ENCODE measurements around the gene CACNA1G. TPM values are rescaled to one million over a fixed set of nuclear protein-coding genes. Genes with fewer than 3 reads are reported as not detected.

The CACNA1G gene
- polyA plus RNA-seq, 1 donor from 2014 or later, result 10.9 TPM

DNA sequence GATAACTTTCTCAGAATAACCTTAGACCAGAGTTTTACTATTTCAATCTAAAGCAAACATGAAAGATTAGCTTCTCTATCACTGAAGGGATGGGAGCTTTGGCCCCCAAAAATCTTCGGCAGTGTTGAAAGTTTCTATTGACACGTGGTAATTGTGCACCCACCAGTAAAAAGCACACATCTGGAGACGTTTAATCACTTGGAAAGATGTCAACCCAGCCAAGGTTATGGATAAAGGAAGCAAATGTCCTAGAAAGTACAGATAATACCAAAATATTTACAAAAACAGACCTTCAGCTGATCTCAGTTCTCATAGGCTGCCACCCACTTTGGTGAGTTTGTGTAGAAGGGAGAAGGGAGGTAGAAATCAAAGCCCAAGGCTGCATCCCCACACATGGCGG is 47.0 kb upstream of the CACNA1G start:
- TF ChIP-seq, protein P1, sequence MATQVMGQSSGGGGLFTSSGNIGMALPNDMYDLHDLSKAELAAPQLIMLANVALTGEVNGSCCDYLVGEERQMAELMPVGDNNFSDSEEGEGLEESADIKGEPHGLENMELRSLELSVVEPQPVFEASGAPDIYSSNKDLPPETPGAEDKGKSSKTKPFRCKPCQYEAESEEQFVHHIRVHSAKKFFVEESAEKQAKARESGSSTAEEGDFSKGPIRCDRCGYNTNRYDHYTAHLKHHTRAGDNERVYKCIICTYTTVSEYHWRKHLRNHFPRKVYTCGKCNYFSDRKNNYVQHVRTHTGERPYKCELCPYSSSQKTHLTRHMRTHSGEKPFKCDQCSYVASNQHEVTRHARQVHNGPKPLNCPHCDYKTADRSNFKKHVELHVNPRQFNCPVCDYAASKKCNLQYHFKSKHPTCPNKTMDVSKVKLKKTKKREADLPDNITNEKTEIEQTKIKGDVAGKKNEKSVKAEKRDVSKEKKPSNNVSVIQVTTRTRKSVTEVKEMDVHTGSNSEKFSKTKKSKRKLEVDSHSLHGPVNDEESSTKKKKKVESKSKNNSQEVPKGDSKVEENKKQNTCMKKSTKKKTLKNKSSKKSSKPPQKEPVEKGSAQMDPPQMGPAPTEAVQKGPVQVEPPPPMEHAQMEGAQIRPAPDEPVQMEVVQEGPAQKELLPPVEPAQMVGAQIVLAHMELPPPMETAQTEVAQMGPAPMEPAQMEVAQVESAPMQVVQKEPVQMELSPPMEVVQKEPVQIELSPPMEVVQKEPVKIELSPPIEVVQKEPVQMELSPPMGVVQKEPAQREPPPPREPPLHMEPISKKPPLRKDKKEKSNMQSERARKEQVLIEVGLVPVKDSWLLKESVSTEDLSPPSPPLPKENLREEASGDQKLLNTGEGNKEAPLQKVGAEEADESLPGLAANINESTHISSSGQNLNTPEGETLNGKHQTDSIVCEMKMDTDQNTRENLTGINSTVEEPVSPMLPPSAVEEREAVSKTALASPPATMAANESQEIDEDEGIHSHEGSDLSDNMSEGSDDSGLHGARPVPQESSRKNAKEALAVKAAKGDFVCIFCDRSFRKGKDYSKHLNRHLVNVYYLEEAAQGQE (IDR thresholded peaks at IDR 0.05; ENCODE audit: borderline replicate concordance), result no peak
- no peak for TF ChIP-seq POLR2AphosphoS5 (IDR thresholded peaks at IDR 0.05)
- TF ChIP-seq TAF1 (IDR thresholded peaks at IDR 0.05; ENCODE audit: low read depth), result no peak
- no peak for TF ChIP-seq RAD21 (conservative IDR thresholded peaks at IDR 0.05)
- TF ChIP-seq SMC3 (conservative IDR thresholded peaks at IDR 0.05; ENCODE audit: poor library complexity), result no peak
- no peak for TF ChIP-seq EP300 (conservative IDR thresholded peaks at IDR 0.05; ENCODE audit: poor library complexity, severe bottlenecking)
- no peak for TF ChIP-seq MXI1 (conservative IDR thresholded peaks at IDR 0.05; ENCODE audit: poor library complexity, severe bottlenecking)
- TF ChIP-seq EZH2 (IDR thresholded peaks at IDR 0.05; ENCODE audit: borderline replicate concordance, insufficient read depth, low read length, poor library complexity, severe bottlenecking), result no peak
- TF ChIP-seq, protein P2, sequence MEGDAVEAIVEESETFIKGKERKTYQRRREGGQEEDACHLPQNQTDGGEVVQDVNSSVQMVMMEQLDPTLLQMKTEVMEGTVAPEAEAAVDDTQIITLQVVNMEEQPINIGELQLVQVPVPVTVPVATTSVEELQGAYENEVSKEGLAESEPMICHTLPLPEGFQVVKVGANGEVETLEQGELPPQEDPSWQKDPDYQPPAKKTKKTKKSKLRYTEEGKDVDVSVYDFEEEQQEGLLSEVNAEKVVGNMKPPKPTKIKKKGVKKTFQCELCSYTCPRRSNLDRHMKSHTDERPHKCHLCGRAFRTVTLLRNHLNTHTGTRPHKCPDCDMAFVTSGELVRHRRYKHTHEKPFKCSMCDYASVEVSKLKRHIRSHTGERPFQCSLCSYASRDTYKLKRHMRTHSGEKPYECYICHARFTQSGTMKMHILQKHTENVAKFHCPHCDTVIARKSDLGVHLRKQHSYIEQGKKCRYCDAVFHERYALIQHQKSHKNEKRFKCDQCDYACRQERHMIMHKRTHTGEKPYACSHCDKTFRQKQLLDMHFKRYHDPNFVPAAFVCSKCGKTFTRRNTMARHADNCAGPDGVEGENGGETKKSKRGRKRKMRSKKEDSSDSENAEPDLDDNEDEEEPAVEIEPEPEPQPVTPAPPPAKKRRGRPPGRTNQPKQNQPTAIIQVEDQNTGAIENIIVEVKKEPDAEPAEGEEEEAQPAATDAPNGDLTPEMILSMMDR (IDR thresholded peaks at IDR 0.05; ENCODE audit: poor library complexity, severe bottlenecking), result no peak
- Histone ChIP-seq H3K9ac (ENCODE audit: low read length) (no peak overlapping the region), H4K20me1 (ENCODE audit: insufficient read depth) (no peaks in the 10 kb centered on the region)

DNA sequence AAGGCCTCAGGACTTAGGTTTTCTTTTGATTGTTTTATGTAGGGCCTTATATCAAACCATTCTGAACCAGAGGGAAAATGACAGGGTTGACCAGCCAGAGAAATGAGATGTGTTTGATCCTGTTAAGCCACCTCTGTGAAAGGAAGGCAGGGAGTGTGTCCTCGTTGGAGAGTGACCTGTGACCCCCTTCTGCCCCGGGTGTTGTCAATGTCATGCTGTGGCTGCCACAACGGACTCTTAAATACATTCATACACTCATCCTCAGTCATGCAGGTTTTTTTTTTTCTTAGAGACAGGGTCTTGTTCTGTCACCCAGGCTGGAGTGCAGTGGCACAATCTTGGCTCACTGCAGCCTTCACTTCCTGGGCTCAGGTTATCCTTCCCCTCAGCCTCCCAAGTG is 46.1 kb upstream of the CACNA1G start:
- no peak overlapping the region for H2AFZ ChIP-seq (ENCODE audit: low read depth, low read length)
- H3K9ac ChIP-seq (ENCODE audit: low read length), result no peak overlapping the region
- no peaks in the 10 kb centered on the region for H3K9me3 ChIP-seq (ENCODE audit: low read length)
- no peaks in the 10 kb centered on the region for H3K36me3 ChIP-seq (ENCODE audit: insufficient read depth, low read length)
- no peaks in the 10 kb centered on the region for H4K20me1 ChIP-seq (ENCODE audit: insufficient read depth)
- H3K4me2 ChIP-seq (ENCODE audit: low read length), result no peak overlapping the region
- no peaks in the 10 kb centered on the region for H3K27me3 ChIP-seq (ENCODE audit: insufficient read depth, low read depth, low read length)
- no peak for TF ChIP-seq MXI1 (conservative IDR thresholded peaks at IDR 0.05; ENCODE audit: poor library complexity, severe bottlenecking)
- TF ChIP-seq SMC3 (conservative IDR thresholded peaks at IDR 0.05; ENCODE audit: poor library complexity), result no peak
- TF ChIP-seq POLR2AphosphoS5 (IDR thresholded peaks at IDR 0.05), result no peak
- TF ChIP-seq RAD21 (conservative IDR thresholded peaks at IDR 0.05), result no peak
- TF ChIP-seq EZH2 (IDR thresholded peaks at IDR 0.05; ENCODE audit: borderline replicate concordance, insufficient read depth, low read length, poor library complexity, severe bottlenecking), result no peak
- TF ChIP-seq, protein P1 (IDR thresholded peaks at IDR 0.05; ENCODE audit: borderline replicate concordance), result no peak
- TF ChIP-seq EP300 (conservative IDR thresholded peaks at IDR 0.05; ENCODE audit: poor library complexity, severe bottlenecking), result no peak
- TF ChIP-seq, protein P2 (IDR thresholded peaks at IDR 0.05; ENCODE audit: poor library complexity, severe bottlenecking), result no peak
- TF ChIP-seq TAF1 (IDR thresholded peaks at IDR 0.05; ENCODE audit: low read depth), result no peak
- H3K4me3 ChIP-seq (ENCODE audit: low read length), result no peak overlapping the region
- no peaks in the 10 kb centered on the region for H3K9me2 ChIP-seq (ENCODE audit: insufficient read depth, low read length)
- no peaks in the 10 kb centered on the region for H3F3A ChIP-seq (ENCODE audit: insufficient read depth, low read length, poor library complexity, severe bottlenecking)
- H3K79me2 ChIP-seq (replicated peaks; ENCODE audit: insufficient read depth, low read length), result no peaks in the 10 kb centered on the region
- H3K27ac ChIP-seq (ENCODE audit: low read length), result no peak overlapping the region

More for the DNA sequence above, 47.0 kb upstream of the CACNA1G start:
- H3K4me3 ChIP-seq (ENCODE audit: low read length), result no peak overlapping the region
- no peaks in the 10 kb centered on the region for H3K9me2 ChIP-seq (ENCODE audit: insufficient read depth, low read length)
- no peak overlapping the region for H3K27ac ChIP-seq (ENCODE audit: low read length)
- no peak overlapping the region for H3K4me2 ChIP-seq (ENCODE audit: low read length)
- no peaks in the 10 kb centered on the region for H3F3A ChIP-seq (ENCODE audit: insufficient read depth, low read length, poor library complexity, severe bottlenecking)
- H3K36me3 ChIP-seq (ENCODE audit: insufficient read depth, low read length), result no peaks in the 10 kb centered on the region
- H3K27me3 ChIP-seq (ENCODE audit: insufficient read depth, low read depth, low read length), result no peaks in the 10 kb centered on the region
- H2AFZ ChIP-seq (ENCODE audit: low read depth, low read length), result no peak overlapping the region
- no peaks in the 10 kb centered on the region for H3K9me3 ChIP-seq (ENCODE audit: low read length)
- H3K79me2 ChIP-seq (replicated peaks; ENCODE audit: insufficient read depth, low read length), result no peaks in the 10 kb centered on the region

Data from neural cell (in vitro differentiated cells).